GM23338 (cell line): ENCODE results near the gene TWF2. TPM values are rescaled to one million over a fixed set of nuclear protein-coding genes. Genes with fewer than 3 reads are reported as not detected.

ENCODE experiments used
- ATAC-seq: fragments of 200-7000 bp; cut with Tn5 transposase; 3 replicates; pipeline ENCODE4 v1.9.1; 2020
- DNase-seq: peaks from one replicate; pipeline ENCODE4 v3.0.0-alpha.2; 2015; ENCODE audit warnings: low spot score
- H2AFZ ChIP-seq: fragments of 200-600 bp; sonication (generic); 2 replicates; pipeline ENCODE4 v1.8.0; 2016; ENCODE audit warnings: antibody characterized with exemption, mild to moderate bottlenecking, moderate library complexity
- H3F3A ChIP-seq: fragments of 200-600 bp; sonication (generic); replicated peaks from 2 replicates; pipeline ENCODE4 v1.8.0; 2017; ENCODE audit warnings: antibody characterized with exemption, mixed run types, low read depth
- H3K27ac ChIP-seq: fragments of 200-600 bp; sonication (generic); 2 replicates; pipeline ENCODE4 v1.6.1; 2016; ENCODE audit warnings: low read depth
- H3K27me3 ChIP-seq: fragments of 200-600 bp; sonication (generic); 2 replicates; pipeline ENCODE4 v1.8.0; 2016; ENCODE audit warnings: mild to moderate bottlenecking, mixed run types, moderate library complexity; ENCODE audit not compliant: insufficient read depth
- H3K36me3 ChIP-seq: fragments of 200-600 bp; sonication (generic); 2 replicates; pipeline ENCODE4 v1.8.0; 2016; ENCODE audit warnings: mild to moderate bottlenecking; ENCODE audit not compliant: insufficient read depth
- H3K4me1 ChIP-seq: fragments of 200-600 bp; sonication (generic); 2 replicates; pipeline ENCODE4 v1.8.0; 2016; ENCODE audit warnings: mild to moderate bottlenecking, moderate library complexity; ENCODE audit not compliant: insufficient read depth
- H3K4me2 ChIP-seq: fragments of 200-600 bp; sonication (generic); 2 replicates; pipeline ENCODE4 v1.7.1; 2017; ENCODE audit warnings: mixed run types
- H3K4me3 ChIP-seq: fragments of 200-600 bp; sonication (generic); 2 replicates; pipeline ENCODE4 v1.6.1; 2016; ENCODE audit warnings: mixed run types
- H3K79me2 ChIP-seq: fragments of 200-600 bp; sonication (generic); replicated peaks from 2 replicates; pipeline ENCODE4 v1.8.0; 2017; ENCODE audit warnings: mild to moderate bottlenecking; ENCODE audit not compliant: insufficient read depth
- H3K9me2 ChIP-seq: fragments of 200-600 bp; sonication (generic); 2 replicates; pipeline ENCODE4 v1.8.0; 2017; ENCODE audit not compliant: insufficient read depth
- H4K20me1 ChIP-seq: fragments of 200-600 bp; sonication (generic); replicated peaks from 2 replicates; pipeline ENCODE4 v1.8.0; 2017; ENCODE audit warnings: mild to moderate bottlenecking; ENCODE audit not compliant: insufficient read depth
- H3K27ac Mint-ChIP-seq: 2 replicates; pipeline ENCODE4 v1.8.0; 2020; ENCODE audit warnings: inconsistent platforms, mild to moderate bottlenecking, moderate library complexity, mixed read lengths
- H3K27me3 Mint-ChIP-seq: 3 replicates; pipeline ENCODE4 v1.8.0; 2022; ENCODE audit warnings: low read depth, mild to moderate bottlenecking, moderate library complexity, mixed read lengths, inconsistent platforms; ENCODE audit not compliant: insufficient read depth, poor library complexity
- H3K36me3 Mint-ChIP-seq: 3 replicates; pipeline ENCODE4 v1.8.0; 2021; ENCODE audit warnings: low read depth, mild to moderate bottlenecking, inconsistent platforms, moderate library complexity, mixed read lengths
- H3K4me1 Mint-ChIP-seq: 3 replicates; pipeline ENCODE4 v1.8.0; 2020; ENCODE audit warnings: mild to moderate bottlenecking, inconsistent platforms, mixed read lengths
- H3K4me3 Mint-ChIP-seq: 3 replicates; pipeline ENCODE4 v1.8.0; 2021; ENCODE audit warnings: moderate library complexity, mild to moderate bottlenecking, inconsistent platforms, mixed read lengths
- H3K9me3 Mint-ChIP-seq: 3 replicates; pipeline ENCODE4 v1.8.0; 2020; ENCODE audit warnings: moderate library complexity, mild to moderate bottlenecking, inconsistent platforms, mixed read lengths
- CREB1 ChIP-seq: fragments of 250-450 bp; sonication (Bioruptor Pico); IDR thresholded peaks from 2 replicates; pipeline ENCODE4 v1.5.0; 2020; ENCODE audit warnings: low read depth, mild to moderate bottlenecking, moderate library complexity
- EZH2 ChIP-seq: fragments of 200-600 bp; sonication (generic); IDR thresholded peaks from one replicate; pipeline ENCODE4 v1.8.0; 2017; ENCODE audit warnings: antibody characterized with exemption, mild to moderate bottlenecking, low read depth; ENCODE audit not compliant: unreplicated experiment
- EZH2phosphoT487 ChIP-seq: fragments of 200-600 bp; sonication (generic); IDR thresholded peaks from one replicate; pipeline ENCODE4 v1.8.1; 2018; ENCODE audit warnings: antibody characterized with exemption; ENCODE audit not compliant: unreplicated experiment
- JUNB ChIP-seq: IDR thresholded peaks from one replicate; pipeline ENCODE4 v1.6.1; 2016; ENCODE audit warnings: antibody characterized with exemption; ENCODE audit not compliant: unreplicated experiment
- NANOG ChIP-seq: IDR thresholded peaks from 2 replicates; pipeline ENCODE4 v1.6.1; 2016; ENCODE audit warnings: antibody characterized with exemption, borderline replicate concordance
- POLR2AphosphoS5 ChIP-seq: IDR thresholded peaks from 2 replicates; pipeline ENCODE4 v1.6.1; 2016; ENCODE audit warnings: antibody characterized with exemption, low read depth
- STAT1 ChIP-seq: IDR thresholded peaks from one replicate; pipeline ENCODE4 v1.6.1; 2016; ENCODE audit warnings: antibody characterized with exemption; ENCODE audit not compliant: unreplicated experiment
- ZNF114 ChIP-seq: fragments of 250-450 bp; sonication (Bioruptor Pico); IDR thresholded peaks from 2 replicates; pipeline ENCODE4 v1.5.0; 2020; ENCODE audit warnings: mild to moderate bottlenecking, moderate library complexity
- ZNF331 ChIP-seq: fragments of 250-450 bp; sonication (Bioruptor Pico); IDR thresholded peaks from 2 replicates; pipeline ENCODE4 v1.5.0; 2020; ENCODE audit warnings: low read depth, mild to moderate bottlenecking, moderate library complexity
- polyA plus RNA-seq: library from polyadenylated mRNA; unstranded; fragments of >200 nt; fragmentation: Nextera tagmentation; extraction: Ambion mirVana; gene quantifications from 2 replicates; pipeline ENCODE4 v1.2.1, GENCODE V29; 2016
- total RNA-seq: library from RNA; depleted of rRNA; stranded (reverse); fragments of >200 nt; shearing (Covaris generic); gene quantifications from 2 replicates; pipeline ENCODE4 v1.2.3, GENCODE V29; 2014
- TF ChIP-seq, protein P1 (sequence below), 2 experiments: fragments of 200-600 bp in 1 of 2; sonication (generic) in 1 of 2; conservative IDR thresholded peaks; 2 replicates each; pipeline versions ENCODE4 v1.5.1 to v1.6.1; 2016 to 2017; ENCODE audit warnings: antibody characterized with exemption in 2 of 2, low read depth in 2 of 2, mild to moderate bottlenecking in 2 of 2, moderate library complexity in 1 of 2
- TF ChIP-seq, protein P2 (sequence below): IDR thresholded peaks from 2 replicates; pipeline ENCODE4 v1.6.1; 2016; ENCODE audit warnings: antibody characterized with exemption
- TF ChIP-seq, protein P3 (sequence below): IDR thresholded peaks from one replicate; pipeline ENCODE4 v1.6.1; 2018; ENCODE audit warnings: antibody characterized with exemption; ENCODE audit not compliant: unreplicated experiment
- TF ChIP-seq, protein P4 (sequence below): fragments of 250-450 bp; sonication (Bioruptor Pico); IDR thresholded peaks from 2 replicates; pipeline ENCODE4 v1.5.0; 2020; ENCODE audit warnings: mild to moderate bottlenecking, moderate library complexity

Gene TWF2
- total and polyA plus RNA-seq, 2 experiments from 2014 or later: 38.9 to 120 TPM

DNA sequence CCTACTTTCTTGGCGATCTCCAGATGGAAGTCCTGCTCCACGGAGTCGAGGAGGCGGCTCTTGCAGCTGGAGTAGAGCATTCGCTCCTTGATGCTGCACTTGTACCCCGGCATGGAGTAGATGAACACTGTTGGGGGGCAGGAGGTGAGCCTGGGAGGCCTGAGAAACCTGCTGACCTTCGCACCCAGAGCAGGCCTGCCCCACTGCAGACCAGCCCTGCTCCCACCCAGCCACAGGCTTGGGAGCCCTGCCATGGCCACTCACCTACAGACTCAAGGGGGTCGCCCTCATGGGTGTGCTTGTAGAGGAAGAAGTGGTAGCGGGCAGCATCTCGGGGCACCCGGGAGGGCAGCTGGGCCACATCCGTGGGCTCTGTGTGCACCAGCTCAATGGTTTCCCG is 9.3 kb downstream of the TWF2 start:
- Mint-ChIP-seq H3K27me3 (peaks cover 13% of the 10 kb centered on the region), H3K9me3 (no peaks in the 10 kb centered on the region), H3K4me1 (peaks cover 8% of the 10 kb centered on the region), H3K4me3 (no peak overlapping the region), H3K27ac (no peak overlapping the region), H3K36me3 (peaks cover 24% of the 10 kb centered on the region)
- no peaks in the 10 kb centered on the region for H3K4me1 ChIP-seq
- no peak overlapping the region for H3K4me2 ChIP-seq
- H3K36me3 ChIP-seq: peaks cover 3% of the 10 kb centered on the region; the same call in 1 of the 2 replicates
- H3K27ac ChIP-seq: no peak overlapping the region
- H3K79me2 ChIP-seq: no peaks in the 10 kb centered on the region
- 0 out of 2 replicates have a peak, but pooled peaks cover 5% of the 10 kb centered on the region for H3F3A ChIP-seq
- 0 out of 2 replicates have a peak, but pooled peaks cover 5% of the 10 kb centered on the region for H4K20me1 ChIP-seq
- H2AFZ ChIP-seq: no peak overlapping the region
- ATAC-seq (no peak), DNase-seq (no peak)
- H3K27me3 ChIP-seq: no peaks in the 10 kb centered on the region
- TF ChIP-seq EZH2phosphoT487 (no peak), CREB1 (CRISPR knock-in tag) (no peak), JUNB (no peak), STAT1 (no peak), EZH2 (no peak), POLR2AphosphoS5 (no peak), NANOG (no peak), ZNF114 (CRISPR knock-in tag) (no peak), ZNF331 (CRISPR knock-in tag) (no peak)
- TF ChIP-seq, protein P1, sequence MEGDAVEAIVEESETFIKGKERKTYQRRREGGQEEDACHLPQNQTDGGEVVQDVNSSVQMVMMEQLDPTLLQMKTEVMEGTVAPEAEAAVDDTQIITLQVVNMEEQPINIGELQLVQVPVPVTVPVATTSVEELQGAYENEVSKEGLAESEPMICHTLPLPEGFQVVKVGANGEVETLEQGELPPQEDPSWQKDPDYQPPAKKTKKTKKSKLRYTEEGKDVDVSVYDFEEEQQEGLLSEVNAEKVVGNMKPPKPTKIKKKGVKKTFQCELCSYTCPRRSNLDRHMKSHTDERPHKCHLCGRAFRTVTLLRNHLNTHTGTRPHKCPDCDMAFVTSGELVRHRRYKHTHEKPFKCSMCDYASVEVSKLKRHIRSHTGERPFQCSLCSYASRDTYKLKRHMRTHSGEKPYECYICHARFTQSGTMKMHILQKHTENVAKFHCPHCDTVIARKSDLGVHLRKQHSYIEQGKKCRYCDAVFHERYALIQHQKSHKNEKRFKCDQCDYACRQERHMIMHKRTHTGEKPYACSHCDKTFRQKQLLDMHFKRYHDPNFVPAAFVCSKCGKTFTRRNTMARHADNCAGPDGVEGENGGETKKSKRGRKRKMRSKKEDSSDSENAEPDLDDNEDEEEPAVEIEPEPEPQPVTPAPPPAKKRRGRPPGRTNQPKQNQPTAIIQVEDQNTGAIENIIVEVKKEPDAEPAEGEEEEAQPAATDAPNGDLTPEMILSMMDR (conservative IDR thresholded peaks at IDR 0.05; ENCODE audit: low read depth in 2 of 2): no peak
- TF ChIP-seq, protein P2, sequence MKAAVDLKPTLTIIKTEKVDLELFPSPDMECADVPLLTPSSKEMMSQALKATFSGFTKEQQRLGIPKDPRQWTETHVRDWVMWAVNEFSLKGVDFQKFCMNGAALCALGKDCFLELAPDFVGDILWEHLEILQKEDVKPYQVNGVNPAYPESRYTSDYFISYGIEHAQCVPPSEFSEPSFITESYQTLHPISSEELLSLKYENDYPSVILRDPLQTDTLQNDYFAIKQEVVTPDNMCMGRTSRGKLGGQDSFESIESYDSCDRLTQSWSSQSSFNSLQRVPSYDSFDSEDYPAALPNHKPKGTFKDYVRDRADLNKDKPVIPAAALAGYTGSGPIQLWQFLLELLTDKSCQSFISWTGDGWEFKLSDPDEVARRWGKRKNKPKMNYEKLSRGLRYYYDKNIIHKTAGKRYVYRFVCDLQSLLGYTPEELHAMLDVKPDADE: no peak
- TF ChIP-seq, protein P3, sequence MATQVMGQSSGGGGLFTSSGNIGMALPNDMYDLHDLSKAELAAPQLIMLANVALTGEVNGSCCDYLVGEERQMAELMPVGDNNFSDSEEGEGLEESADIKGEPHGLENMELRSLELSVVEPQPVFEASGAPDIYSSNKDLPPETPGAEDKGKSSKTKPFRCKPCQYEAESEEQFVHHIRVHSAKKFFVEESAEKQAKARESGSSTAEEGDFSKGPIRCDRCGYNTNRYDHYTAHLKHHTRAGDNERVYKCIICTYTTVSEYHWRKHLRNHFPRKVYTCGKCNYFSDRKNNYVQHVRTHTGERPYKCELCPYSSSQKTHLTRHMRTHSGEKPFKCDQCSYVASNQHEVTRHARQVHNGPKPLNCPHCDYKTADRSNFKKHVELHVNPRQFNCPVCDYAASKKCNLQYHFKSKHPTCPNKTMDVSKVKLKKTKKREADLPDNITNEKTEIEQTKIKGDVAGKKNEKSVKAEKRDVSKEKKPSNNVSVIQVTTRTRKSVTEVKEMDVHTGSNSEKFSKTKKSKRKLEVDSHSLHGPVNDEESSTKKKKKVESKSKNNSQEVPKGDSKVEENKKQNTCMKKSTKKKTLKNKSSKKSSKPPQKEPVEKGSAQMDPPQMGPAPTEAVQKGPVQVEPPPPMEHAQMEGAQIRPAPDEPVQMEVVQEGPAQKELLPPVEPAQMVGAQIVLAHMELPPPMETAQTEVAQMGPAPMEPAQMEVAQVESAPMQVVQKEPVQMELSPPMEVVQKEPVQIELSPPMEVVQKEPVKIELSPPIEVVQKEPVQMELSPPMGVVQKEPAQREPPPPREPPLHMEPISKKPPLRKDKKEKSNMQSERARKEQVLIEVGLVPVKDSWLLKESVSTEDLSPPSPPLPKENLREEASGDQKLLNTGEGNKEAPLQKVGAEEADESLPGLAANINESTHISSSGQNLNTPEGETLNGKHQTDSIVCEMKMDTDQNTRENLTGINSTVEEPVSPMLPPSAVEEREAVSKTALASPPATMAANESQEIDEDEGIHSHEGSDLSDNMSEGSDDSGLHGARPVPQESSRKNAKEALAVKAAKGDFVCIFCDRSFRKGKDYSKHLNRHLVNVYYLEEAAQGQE: no peak
- TF ChIP-seq, protein P4, sequence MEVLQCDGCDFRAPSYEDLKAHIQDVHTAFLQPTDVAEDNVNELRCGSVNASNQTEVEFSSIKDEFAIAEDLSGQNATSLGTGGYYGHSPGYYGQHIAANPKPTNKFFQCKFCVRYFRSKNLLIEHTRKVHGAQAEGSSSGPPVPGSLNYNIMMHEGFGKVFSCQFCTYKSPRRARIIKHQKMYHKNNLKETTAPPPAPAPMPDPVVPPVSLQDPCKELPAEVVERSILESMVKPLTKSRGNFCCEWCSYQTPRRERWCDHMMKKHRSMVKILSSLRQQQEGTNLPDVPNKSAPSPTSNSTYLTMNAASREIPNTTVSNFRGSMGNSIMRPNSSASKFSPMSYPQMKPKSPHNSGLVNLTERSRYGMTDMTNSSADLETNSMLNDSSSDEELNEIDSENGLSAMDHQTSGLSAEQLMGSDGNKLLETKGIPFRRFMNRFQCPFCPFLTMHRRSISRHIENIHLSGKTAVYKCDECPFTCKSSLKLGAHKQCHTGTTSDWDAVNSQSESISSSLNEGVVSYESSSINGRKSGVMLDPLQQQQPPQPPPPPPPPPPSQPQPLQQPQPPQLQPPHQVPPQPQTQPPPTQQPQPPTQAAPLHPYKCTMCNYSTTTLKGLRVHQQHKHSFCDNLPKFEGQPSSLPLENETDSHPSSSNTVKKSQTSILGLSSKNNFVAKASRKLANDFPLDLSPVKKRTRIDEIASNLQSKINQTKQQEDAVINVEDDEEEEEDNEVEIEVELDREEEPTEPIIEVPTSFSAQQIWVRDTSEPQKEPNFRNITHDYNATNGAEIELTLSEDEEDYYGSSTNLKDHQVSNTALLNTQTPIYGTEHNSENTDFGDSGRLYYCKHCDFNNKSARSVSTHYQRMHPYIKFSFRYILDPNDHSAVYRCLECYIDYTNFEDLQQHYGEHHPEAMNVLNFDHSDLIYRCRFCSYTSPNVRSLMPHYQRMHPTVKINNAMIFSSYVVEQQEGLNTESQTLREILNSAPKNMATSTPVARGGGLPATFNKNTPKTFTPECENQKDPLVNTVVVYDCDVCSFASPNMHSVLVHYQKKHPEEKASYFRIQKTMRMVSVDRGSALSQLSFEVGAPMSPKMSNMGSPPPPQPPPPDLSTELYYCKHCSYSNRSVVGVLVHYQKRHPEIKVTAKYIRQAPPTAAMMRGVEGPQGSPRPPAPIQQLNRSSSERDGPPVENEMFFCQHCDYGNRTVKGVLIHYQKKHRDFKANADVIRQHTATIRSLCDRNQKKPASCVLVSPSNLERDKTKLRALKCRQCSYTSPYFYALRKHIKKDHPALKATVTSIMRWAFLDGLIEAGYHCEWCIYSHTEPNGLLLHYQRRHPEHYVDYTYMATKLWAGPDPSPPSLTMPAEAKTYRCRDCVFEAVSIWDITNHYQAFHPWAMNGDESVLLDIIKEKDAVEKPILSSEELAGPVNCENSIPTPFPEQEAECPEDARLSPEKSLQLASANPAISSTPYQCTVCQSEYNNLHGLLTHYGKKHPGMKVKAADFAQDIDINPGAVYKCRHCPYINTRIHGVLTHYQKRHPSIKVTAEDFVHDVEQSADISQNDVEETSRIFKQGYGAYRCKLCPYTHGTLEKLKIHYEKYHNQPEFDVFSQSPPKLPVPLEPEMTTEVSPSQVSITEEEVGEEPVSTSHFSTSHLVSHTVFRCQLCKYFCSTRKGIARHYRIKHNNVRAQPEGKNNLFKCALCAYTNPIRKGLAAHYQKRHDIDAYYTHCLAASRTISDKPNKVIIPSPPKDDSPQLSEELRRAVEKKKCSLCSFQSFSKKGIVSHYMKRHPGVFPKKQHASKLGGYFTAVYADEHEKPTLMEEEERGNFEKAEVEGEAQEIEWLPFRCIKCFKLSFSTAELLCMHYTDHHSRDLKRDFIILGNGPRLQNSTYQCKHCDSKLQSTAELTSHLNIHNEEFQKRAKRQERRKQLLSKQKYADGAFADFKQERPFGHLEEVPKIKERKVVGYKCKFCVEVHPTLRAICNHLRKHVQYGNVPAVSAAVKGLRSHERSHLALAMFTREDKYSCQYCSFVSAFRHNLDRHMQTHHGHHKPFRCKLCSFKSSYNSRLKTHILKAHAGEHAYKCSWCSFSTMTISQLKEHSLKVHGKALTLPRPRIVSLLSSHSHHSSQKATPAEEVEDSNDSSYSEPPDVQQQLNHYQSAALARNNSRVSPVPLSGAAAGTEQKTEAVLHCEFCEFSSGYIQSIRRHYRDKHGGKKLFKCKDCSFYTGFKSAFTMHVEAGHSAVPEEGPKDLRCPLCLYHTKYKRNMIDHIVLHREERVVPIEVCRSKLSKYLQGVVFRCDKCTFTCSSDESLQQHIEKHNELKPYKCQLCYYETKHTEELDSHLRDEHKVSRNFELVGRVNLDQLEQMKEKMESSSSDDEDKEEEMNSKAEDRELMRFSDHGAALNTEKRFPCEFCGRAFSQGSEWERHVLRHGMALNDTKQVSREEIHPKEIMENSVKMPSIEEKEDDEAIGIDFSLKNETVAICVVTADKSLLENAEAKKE (CRISPR knock-in tag): no peak
- no peak overlapping the region for H3K4me3 ChIP-seq
- H3K9me2 ChIP-seq: no peaks in the 10 kb centered on the region
